Measurements from ENCODE around the gene SLC4A1AP. TPM values are rescaled to one million over a fixed set of nuclear protein-coding genes. Genes with fewer than 3 reads are reported as not detected.

The SLC4A1AP gene
- total and polyA plus RNA-seq, 2 of the 13 experiments (the other 11 are each of a cell fraction or from before 2014, with no cell fraction given), result 15.3 to 44.6 TPM

DNA sequence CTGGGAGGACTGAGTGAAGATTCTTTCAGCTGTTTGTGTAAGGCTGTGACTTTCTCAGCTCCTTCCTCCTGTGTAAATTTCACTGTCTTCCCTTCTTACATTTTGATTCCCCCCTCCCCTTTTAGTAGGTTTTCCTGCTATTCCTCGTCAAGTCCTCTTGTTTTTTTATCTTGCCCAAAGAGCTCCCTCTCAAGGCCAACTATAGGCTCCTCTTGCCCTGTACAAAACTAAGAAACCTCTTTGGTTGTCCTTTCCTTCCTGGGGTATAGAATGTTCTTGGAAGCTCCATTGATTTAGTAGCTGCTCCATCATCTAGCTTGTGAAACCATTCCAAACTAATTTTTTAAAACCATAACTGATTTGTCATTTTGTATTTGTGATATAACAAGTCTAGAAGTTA, 42.2 kb upstream of the SLC4A1AP start (continued):
- no peak for TF ChIP-seq KIAA2018 (CRISPR knock-in tag; IDR thresholded peaks at IDR 0.05; ENCODE audit: borderline replicate concordance)

- DNase-seq (ENCODE audit: low spot score) (no peak), FAIRE-seq (no peak), ATAC-seq (no peak)
- no peaks in the 10 kb centered on the region for H3K27me3 ChIP-seq (ENCODE audit: control insufficient read depth in 1 of 2, insufficient read depth in 2 of 2, low read length in 2 of 2)
- no peak overlapping the region for H3K27ac ChIP-seq (ENCODE audit: extremely low read length, insufficient read depth, low read length)
- no peaks in the 10 kb centered on the region for H4K20me1 ChIP-seq (ENCODE audit: insufficient read depth, low read length)
- in situ Hi-C loops (cut with HindIII; ENCODE audit: extremely low pct_ligation_motif_present, low pct_unique_long_range_greater_than_20kb) (no loop called here), intact Hi-C loops (cut with micrococcal nuclease; ENCODE audit: unreplicated experiment) (no loop called here)
- WGBS (ENCODE audit: low lambda C conversion rate), result 92% methylated on average over 3 of the region's 3 CpGs
- peaks cover 20 to 40% of the 10 kb centered on the region in 2 experiments for H3K36me3 ChIP-seq (replicated peaks in 1 of 2; ENCODE audit: control insufficient read depth in 1 of 2, insufficient read depth in 2 of 2, low read length in 2 of 2)
- no TSS peak for BruUV-seq (replicated peaks)
- H3K79me2 ChIP-seq (ENCODE audit: insufficient read depth, low read length), result no peaks in the 10 kb centered on the region
- peaks cover 5% of the 10 kb centered on the region for H3K4me1 ChIP-seq (ENCODE audit: insufficient read depth, low read length)
- CTCF ChIA-PET (ENCODE audit: low intra/inter-chr PET ratio, low total read pairs), result no interaction called here
- H3K4me2 ChIP-seq (ENCODE audit: low read depth, low read length), result no peak overlapping the region
- H3K9ac ChIP-seq (ENCODE audit: insufficient read depth, low read depth, low read length), result no peak overlapping the region
- no peak overlapping the region for H3K4me3 ChIP-seq (replicated peaks in 1 of 3; ENCODE audit: insufficient read depth in 1 of 3, low read depth in 2 of 3, low read length in 3 of 3)
- H3K9me3 ChIP-seq (ENCODE audit: low read length), result no peaks in the 10 kb centered on the region
- TF ChIP-seq TAF15 (IDR thresholded peaks at IDR 0.05; ENCODE audit: low read depth, low read length, poor library complexity, severe bottlenecking), result no peak
- TF ChIP-seq NCOA1 (CRISPR knock-in tag; IDR thresholded peaks at IDR 0.05), result no peak
- no peak for TF ChIP-seq ZNF550 (CRISPR knock-in tag; IDR thresholded peaks at IDR 0.05; ENCODE audit: borderline replicate concordance)
- no peak for TF ChIP-seq ZSCAN22 (CRISPR knock-in tag; IDR thresholded peaks at IDR 0.05)
- no peak for TF ChIP-seq CEBPG (CRISPR knock-in tag; IDR thresholded peaks at IDR 0.05)
- TF ChIP-seq HIVEP1 (CRISPR knock-in tag; IDR thresholded peaks at IDR 0.05), result no peak
- no peak for TF ChIP-seq ZNF781 (CRISPR knock-in tag; IDR thresholded peaks at IDR 0.05; ENCODE audit: borderline replicate concordance, not compliant biosample characterization)
- no peak for TF ChIP-seq KLF16 (CRISPR knock-in tag; IDR thresholded peaks at IDR 0.05)
- no peak overlapping the region for H2AFZ ChIP-seq (ENCODE audit: low read length)
- POLR2A ChIA-PET, result interaction anchor here (1.8 kb wide), 1 partner anchor 40 kb away, joined by 4 read pairs; the partner anchor contains the start of gene ZNF512
These were observed 40.7 kb upstream of the SLC4A1AP start for GRCh38 chr2:27622921-27623384.

Data from HepG2 (cell line).